ENCODE data around the gene CCDC50.

Gene CCDC50

DNA sequence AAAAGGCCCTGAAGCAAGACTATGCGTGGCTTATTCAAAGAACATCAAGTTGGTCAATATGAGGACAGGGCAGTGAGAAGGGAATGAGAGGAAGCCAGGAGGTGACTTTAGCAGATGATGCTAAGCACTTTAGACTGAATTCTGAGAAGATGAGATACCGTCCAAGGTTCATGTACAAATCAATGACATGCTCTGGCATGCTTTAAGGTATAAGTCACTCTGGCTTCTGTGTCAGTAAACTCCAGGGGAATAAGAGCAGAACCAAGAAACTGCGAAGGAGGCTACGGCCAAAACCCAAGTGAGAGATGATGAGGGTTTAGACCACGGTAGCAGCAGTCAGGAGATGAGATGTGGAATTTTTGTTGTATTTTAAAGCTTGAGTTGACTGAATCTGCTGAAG lies 8.9 kb upstream of the CCDC50 start:
- no peak for DNase-seq (ENCODE audit: low spot score)

DNA sequence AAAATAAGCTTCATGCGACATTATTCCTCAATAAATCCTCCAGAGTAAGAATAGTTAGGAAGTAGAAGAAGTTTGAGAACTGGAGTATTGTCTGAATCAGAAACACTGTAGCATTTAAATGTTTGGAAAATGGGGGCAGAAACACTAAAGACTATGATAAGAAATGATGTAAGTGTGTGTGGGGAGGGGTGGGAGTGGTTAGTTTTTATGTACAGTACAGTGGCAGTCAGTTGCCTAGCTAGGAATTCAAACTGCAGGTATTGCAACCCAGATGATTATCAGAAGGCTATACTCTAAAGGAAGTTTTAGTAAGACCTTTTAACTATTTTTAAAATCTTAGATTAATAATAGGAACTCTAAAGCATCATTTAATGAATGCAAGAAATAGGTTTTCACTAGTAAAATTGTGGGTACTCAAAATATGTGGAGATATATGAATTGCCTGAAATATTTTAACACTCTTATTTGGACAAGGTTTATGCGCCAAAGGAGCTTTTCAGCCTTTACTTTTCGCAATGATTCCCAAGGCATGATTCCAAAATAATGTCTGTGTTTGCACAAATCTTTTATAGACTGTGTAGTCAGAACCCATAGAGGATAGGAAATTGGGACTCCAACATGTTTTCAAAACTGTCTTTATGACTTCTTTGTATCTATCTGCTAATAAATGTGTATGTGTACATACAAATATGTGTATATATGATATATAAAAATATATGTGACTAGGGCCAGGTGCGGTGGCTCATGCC lies 8.0 kb upstream of the CCDC50 start:
- DNase-seq (ENCODE audit: low spot score) = no peak

DNA sequence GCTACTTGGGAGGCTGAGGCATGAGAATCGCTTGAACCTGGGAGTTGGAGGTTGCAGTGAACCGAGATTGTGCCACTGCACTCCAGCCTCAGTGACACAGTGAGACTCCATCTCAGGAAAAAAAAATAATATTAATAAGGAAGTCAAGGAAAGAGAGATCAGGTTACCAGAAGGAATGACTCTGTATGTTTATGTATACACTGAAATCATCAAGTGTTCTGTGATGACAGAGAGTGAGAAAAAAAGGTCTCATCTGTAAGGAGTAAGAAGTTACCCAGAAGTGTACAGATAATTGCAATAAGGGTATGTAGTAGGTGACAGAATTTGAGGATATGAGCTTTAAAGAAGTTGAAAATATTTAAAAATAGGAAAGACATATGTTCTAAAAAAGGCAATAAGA lies 4.3 kb upstream of the CCDC50 start:
- no peak for DNase-seq (ENCODE audit: low spot score)

- DNase-seq (ENCODE audit: low spot score) = no peak
Observed at GRCh38 chr3:191327526-191327925, 1.7 kb upstream of the CCDC50 start.

DNA sequence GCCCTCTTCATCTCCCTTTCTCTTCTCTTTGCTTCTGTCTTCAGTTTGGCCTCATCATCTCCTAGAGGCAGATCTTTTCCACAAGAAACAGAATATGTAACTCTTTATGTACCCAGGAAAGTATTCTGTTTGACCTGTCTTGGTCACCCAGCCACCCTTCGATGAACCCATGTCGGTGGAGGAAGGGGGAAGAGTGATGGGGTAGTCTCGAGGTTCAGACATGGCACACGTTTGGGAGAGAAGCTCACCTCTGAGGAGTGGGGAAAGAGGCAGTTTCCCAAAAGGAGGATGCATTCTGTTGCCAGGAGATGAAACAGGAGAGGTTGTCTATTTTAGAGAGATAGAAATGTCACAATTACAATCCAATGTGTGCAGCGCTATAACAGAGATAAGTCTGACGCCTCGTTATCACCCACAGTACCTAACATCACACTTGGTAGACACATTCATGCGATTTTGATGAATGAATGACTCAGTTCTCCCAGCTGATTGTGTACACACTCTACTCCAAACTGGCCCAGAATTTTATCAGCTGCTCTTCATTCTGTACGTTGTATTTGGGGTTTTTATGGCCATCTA lies 722 bp upstream of the CCDC50 start:
- DNase-seq (ENCODE audit: low spot score) = no peak

DNA sequence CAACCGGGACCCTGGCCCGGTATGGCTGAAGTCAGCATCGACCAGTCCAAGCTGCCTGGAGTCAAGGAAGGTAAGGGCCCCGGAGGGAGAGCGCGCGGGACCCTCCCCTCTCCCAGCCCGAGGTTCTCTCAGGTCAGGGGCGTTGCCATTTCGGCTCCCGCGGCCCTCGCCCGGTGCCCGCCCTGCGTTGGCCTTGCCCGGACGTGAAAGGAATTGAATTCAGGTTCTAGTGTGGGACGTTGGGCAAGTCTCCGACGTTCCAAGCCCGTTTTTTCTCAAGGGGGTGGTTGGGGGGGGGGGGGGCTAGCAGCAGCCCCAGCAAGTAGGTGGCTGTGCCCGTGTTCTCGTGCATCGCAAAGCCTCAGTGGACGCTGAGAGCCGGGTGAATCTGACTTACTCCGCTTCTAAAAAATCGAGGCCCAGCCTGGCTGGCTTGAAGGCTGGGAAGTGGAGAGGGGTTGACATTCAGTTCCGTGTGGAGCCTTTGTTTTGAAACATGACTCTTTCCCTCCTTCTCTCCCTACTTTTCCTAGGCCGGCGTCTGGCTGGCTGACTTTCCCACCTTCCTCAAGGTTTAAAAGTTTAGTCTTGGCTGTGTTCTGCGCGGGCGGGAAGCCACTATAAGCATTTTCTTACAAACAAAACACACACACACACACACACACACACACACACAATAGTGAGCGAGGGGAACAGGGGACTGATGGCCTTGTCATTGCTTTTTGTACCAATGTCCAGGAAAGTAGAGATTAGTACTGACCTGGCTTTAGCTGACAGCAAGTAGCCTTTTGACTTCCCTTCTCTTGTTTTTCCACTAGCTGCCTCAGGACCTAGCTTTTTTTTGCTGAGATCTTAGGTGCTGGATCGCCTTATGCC lies 698 bp downstream of the CCDC50 start, which contains the start of gene UTS2B:
Gene UTS2B, minus strand, starts transcription at position 873 of the 876 bp plus-strand sequence. CDS start 48,337 bp downstream, outside the sequence.
- peak; percentile 64 for DNase-seq (ENCODE audit: low spot score)

GRCh38 chr3:191330530-191331048 lies 1.4 kb downstream of the CCDC50 start:
- DNase-seq (ENCODE audit: low spot score) = no peak

- DNase-seq (ENCODE audit: low spot score) = no peak
Observed at GRCh38 chr3:191331388-191331787, 2.2 kb downstream of the CCDC50 start.

DNA sequence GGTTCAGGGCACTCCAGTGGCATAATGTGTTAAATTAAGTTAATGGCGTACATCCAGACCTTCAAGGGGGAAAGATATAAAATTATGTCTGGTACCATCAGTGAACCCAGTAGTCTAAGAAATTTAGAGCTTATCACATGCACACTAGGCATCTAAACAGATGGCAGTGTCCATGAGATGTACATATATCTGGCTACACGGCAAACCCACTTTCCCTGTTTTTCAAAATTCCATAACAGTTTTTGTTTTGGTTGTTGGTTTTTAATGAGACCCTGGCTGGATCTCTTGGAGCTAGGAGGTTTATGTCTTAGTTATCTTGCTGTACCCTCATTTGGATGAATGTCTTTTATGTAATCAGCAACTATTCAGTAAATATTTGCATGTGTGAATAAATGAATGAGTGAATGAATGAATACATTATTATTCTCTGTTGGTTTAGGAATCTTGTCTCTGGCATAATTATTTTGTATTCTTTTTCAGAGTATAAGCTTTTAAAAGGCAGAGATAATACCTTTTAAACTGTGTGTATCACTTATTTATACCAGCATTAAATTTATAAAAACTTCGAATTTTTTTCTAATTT lies 4.2 kb downstream of the CCDC50 start:
- no peak for DNase-seq (ENCODE audit: low spot score)

DNA sequence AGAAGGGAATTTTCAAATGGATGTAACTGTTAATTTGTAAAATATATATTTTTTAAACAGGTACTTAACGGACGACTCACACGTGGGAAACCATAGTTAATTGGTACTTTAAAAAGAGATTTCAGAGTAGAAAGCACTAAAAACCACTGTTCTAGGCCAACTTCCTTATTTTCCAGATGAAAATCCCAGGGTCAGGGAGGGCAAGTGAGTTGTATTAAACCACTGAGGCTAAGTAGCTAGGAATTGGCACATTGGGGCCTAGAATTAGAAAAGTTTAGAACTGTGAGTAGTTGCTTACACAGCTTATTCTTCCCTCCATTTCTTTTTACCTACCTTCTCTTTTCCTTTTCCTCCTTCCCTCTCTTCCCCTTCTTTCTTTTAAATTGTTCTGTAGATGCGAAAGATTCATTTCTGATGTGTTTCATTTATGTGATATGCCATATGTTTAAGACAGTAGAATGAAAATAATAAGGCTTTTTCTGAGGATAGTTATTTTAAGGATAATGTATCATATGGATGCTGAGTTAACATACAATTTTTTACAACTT lies 5.2 kb downstream of the CCDC50 start:
- DNase-seq (ENCODE audit: low spot score) = no peak

GRCh38 chr3:191336833-191337232 lies 7.6 kb downstream of the CCDC50 start:
- DNase-seq (ENCODE audit: low spot score) = no peak

DNA sequence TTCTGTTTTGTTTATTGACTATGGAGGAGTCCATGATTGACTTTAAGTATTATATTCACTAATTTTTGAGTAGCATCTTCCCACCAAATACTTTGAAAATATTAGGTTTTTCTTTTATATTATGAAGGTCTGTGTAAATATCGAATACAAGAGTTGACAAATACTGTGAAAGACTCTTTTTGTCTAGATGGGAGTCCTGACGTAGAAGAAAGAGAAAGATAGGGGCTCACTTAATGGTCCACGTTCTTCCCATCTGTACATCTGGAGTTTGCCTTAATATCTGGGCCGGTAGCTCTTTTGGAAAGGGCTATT lies 8.9 kb downstream of the CCDC50 start:
- DNase-seq (ENCODE audit: low spot score) = no peak

DNA sequence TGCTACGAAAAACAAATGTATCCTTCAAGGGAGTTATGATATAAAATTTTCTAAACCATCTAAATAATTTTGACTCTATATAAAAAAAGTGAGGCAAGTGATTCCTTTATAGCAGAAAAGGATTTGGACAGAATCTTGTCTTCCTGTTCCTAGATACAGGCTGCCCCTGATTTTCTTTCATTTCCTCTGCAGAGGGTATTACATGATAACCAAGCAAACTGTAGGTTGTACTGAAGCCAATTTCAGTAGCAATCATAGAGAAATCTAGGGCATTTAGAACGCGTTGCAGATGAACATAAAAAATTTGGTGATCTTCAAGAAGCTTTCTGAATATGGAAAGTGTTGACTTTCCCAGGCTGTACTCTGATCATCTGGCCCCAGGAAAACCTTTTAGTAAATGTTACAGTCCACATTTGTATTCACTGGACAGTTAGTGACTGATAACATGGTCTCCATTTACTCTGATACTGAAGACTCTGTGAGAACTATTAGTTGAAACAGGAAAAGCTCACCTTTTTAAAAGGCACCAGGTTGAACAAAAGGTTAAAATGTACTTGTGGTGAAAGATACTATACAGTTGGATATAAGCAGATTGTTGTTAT lies 10.2 kb downstream of the CCDC50 start:
- no peak for DNase-seq (ENCODE audit: low spot score)

GRCh38 chr3:191340351-191340750 lies 11.2 kb downstream of the CCDC50 start:
- no peak for DNase-seq (ENCODE audit: low spot score)

DNA sequence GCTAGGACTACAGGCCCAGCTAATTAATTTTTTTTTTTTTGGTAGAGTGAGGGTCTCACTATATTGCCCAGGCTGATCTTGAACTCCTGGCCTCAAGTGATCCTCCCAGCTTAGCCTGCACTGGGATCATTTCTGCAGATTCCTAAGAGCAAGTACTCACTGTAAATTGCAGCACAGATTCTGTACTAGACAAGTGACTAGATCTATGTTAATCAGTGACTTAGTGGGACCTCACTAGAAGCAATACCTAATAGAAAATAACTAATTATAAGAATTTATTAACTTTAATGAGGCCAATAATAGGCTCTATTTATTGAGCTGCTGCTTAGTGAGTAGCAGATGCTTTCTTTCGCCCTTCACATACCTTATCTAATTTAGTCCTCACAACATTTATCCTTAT lies 11.8 kb downstream of the CCDC50 start:
- DNase-seq (ENCODE audit: low spot score) = no peak

DNA sequence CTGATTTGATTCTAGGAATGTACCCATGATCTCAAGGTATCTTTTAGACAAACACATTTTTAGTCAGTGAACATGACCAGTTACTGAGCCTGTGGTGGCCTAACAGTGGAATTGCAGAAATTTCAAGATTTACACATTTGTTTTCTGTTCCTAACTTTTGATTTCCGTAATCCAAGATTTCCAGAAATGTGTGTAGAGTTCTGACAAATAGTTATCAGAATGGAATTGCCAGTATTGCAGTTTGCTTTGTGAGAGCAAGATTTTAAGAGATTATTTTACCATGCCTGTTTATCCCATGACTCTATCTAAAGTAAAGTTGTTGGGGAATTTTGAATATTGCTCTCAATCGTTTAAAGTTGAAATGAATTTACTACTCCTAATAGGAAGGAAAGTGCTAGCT lies 12.8 kb downstream of the CCDC50 start:
- DNase-seq (ENCODE audit: low spot score) = no peak

DNA sequence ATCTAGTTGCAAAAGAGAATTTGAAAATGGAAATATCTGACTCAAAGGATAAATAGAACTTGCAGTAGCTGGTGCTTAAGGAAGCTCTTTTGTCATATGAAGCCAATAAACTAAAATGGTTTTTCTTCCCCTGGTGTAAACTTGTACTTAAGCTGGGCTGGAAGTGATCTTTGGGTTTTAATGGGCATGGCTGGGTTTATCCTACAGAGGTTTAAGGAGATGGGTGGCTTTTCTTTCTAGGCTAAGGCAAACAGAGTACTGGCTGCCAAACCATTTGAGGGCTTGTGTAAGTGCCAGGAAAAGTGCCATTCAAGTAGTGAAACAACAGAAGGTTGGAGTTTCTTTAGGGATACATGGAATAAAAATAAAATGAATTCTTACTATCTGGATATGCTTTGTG lies 13.2 kb downstream of the CCDC50 start:
- DNase-seq (ENCODE audit: low spot score) = no peak

DNA sequence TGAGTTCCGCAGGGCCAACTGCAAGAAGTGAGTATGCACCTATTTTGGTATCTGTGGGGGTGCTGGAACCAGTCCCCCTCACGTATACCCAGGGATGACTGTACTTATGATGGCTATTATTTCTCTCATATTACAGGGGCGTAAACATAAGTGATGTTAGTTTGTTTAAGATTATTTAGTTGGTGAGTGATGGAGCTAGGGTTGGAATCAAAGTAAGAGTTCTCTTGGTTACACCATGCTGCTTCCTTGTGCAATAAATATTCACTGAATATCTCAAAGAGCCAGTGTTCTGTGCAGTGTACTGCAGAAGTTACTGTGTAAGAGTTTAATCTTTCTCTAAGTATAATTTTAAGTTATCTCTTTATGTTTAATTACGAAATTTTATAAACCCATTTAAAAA lies 13.9 kb downstream of the CCDC50 start:
- no peak for DNase-seq (ENCODE audit: low spot score)

DNA sequence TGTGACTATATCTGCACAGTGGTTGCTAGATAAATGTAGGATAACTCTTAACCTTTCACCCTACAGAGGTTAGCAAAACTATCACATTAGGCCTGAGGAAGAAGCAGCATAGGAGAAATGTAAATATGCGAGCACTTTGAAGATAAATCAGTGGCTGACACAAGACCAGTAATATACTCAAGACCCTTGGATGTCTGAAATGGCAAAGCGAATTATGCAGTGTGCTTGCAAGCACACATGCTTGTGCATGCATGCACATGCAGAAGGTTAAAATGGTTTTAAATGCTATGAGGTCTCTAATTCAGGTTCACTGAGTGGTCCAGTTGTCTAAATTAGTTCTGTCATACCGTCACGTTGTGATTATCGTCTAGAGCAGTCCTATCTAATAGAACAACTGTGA lies 14.7 kb downstream of the CCDC50 start:
- DNase-seq (ENCODE audit: low spot score) = no peak

DNA sequence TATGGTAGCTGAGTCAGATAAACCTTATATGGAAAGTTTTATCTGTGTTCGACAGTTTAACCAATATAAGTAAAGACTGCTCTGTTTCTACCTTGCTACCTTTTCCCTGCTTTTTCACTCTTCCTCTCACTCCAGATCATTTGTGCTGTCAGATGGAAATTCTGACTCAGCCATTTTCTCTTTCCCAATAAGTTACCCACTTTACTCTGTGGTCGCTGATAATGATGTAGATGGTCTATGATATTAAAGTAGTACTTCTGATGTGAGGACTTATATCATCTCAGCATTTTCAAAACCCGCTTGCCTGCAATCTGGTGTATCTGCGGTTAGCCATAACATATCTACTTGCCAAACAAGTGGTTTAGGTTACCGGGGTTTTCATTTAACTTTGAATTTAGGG lies 16.1 kb downstream of the CCDC50 start:
- DNase-seq (ENCODE audit: low spot score) = no peak

DNA sequence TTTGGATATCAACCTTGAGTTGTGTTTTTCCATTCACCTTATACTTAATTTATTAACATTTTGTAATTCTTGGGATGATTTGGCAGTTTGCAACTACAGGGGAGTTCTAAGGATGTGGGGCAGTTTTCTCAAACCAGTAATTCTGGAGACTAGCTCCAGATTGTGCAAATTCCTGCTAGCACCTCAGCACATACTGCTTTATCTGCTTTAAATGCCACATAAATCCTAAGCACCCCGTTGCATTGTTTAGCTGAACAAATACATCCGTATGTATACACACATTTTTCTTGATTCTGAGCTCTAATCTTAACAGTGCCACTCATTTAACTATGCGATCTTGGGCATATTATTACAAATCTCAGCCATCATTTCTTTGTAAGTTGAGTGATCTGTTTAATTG lies 18.0 kb downstream of the CCDC50 start:
- DNase-seq (ENCODE audit: low spot score) = no peak

- DNase-seq (ENCODE audit: low spot score) = no peak
Observed at GRCh38 chr3:191348098-191348497, 18.9 kb downstream of the CCDC50 start.
